Measurements from ENCODE around the gene COX19.
A peak's percentile ranks its signal among the peaks of the same experiment; 100 is the strongest.

COX19 gene

DNA sequence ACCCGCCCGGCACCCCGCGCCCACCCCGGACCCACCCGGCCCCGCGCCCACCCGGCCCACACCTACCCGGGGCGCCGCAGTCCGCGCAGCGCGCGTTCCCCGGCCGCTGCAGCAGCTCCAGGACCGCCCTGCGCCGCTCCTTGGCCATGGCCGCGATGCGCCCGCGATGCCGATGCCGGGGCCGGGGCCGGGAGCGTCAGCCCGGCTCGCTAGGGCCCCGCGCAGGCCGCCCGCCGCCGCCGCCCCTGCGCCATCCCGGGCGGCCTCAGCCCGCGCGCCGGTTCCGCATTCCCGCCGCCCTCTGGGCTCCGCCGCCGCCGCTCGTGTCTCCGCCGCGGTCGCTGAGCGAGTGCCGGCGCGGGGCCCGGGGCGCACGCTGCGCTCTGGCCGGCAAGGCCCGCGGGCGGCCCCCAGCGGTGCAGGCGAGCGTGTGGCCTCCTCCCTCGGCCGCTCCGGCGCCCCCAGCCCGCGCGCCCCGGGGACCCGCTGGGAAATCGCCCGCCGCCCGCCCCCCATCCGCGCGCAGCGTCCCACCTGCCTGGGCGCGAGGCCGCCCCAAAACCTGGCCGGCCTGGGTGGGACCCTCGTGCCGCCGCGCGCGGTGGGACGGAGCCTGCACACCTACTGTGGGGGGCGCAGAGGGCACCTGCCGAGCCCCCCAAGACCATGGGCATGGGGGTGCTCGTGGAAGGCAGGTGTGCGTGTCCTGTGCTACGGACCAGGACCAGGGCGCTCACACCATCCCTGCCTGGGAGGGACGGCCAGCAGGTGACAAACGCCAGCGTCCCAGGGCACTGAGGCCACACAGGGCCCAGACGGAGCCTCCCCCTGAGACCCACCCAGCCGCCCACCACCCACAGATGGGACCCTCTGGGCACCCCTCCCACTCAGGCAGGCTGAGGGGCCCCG, 20.8 kb downstream of the COX19 start, which contains the start of gene ADAP1:
Gene ADAP1 (minus strand): TSS at position 351 of the 909 bp plus-strand sequence. CDS start 203 bp downstream, at position 148.
- Histone ChIP-seq H3K36me3 (ENCODE audit: insufficient read depth, low read length) (no peaks in the 10 kb centered on the region), H3K27me3 (ENCODE audit: insufficient read depth, low read length) (peaks cover 24% of the 10 kb centered on the region), H2AFZ (ENCODE audit: low read depth, low read length) (no peak within 1 kb of the TSS), H3K4me1 (ENCODE audit: insufficient read depth, low read length) (peaks cover 8% of the 10 kb centered on the region), H3K4me3 (ENCODE audit: low read length) (peak within 1 kb of the TSS; percentile 50), H3K9me3 (ENCODE audit: low read length) (no peaks in the 10 kb centered on the region)

DNA sequence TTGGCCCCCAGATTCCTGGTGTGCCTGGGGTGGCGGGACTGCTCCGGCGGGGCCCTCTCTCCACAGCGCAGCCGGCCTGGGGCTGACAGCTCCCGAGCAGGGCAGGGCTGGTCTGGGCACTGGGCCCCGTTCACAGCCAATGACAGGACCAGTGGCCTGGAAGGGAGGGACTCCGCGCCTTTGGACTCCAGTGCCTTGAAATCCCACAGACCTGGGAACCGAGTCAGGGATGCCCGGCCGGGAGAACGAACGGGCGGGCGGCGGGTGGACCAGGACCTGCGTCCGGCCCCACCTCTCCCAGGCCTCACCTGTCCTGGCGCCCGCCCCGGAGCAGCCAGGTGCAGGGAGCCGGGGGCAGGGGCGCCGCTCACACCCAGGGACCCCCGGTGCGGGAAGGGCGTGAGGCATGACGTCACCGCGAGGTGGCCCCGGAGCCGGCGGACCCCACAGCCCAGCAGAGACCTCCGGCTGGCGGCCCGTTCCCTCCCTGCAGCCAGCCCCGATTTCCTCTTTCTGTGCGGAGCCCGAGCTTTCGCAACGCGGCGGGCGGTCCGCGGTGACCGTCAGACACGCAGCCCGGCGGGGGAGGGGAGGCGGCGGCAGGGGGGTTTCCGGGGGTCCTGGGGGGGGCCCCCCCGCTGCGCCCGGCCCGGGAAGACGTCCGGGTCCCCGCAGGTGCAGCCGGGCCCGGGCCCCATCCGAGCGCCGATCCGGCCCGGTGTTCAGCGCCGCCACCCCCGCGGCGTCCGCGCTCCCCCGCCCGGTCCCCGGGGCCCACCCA, 21.6 kb downstream of the COX19 start:
- Histone ChIP-seq H3K36me3 (ENCODE audit: insufficient read depth, low read length) (no peaks in the 10 kb centered on the region), H2AFZ (ENCODE audit: low read depth, low read length) (no peak overlapping the region), H3K4me1 (ENCODE audit: insufficient read depth, low read length) (peaks cover 8% of the 10 kb centered on the region), H3K9me3 (ENCODE audit: low read length) (no peaks in the 10 kb centered on the region), H3K4me3 (ENCODE audit: low read length) (peak overlapping the region; percentile 50), H3K27me3 (ENCODE audit: insufficient read depth, low read length) (peaks cover 25% of the 10 kb centered on the region)

DNA sequence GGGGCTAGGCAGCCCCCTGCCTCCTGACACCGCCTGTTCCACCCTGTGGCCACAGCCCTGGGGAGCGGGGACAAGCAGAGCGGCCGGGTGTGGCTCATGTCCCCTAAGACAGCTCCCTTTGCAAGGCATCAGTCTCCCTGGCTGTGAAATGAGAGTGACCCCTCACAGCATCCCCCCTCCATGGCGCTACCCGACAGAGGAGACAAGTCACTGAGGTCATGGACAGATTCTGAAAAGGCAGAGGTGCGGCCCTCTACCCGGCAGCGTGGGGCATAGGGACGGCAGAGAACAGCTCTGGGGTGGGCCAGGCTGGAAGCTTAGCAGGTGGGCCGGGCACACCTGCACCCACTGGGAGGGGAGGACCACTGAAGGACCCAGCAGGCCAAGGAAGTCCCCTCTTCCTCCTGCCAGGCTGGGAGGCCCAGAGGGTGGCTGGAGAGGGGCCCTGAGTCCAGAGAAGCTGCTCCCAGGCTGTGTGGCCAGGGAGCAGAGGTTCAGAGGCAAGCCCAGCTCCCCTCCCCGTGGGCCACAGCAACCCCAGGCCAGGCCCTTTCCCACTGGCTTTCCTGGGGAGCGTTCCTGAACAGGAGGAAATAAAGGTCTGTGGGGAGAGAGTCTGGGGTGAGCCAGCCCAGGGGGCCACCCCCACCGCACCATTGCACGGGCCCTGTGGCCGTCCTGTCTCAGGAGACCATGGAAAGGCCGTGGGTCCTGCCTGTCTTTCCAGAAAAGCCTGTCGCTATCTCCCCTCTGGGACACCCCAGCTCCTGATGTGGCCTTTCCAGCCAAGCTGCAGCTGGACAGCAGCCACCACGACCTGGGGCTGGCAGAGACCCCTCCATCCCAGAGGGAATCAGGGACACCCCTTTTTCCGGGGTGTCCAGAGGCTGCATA, 22.6 kb downstream of the COX19 start:
- H2AFZ ChIP-seq (ENCODE audit: low read depth, low read length), result no peak overlapping the region
- peaks cover 25% of the 10 kb centered on the region for H3K27me3 ChIP-seq (ENCODE audit: insufficient read depth, low read length)
- no peaks in the 10 kb centered on the region for H3K36me3 ChIP-seq (ENCODE audit: insufficient read depth, low read length)
- H3K4me3 ChIP-seq (ENCODE audit: low read length), result peak overlapping the region; percentile 50
- no peaks in the 10 kb centered on the region for H3K9me3 ChIP-seq (ENCODE audit: low read length)
- H3K4me1 ChIP-seq (ENCODE audit: insufficient read depth, low read length), result peaks cover 8% of the 10 kb centered on the region

DNA sequence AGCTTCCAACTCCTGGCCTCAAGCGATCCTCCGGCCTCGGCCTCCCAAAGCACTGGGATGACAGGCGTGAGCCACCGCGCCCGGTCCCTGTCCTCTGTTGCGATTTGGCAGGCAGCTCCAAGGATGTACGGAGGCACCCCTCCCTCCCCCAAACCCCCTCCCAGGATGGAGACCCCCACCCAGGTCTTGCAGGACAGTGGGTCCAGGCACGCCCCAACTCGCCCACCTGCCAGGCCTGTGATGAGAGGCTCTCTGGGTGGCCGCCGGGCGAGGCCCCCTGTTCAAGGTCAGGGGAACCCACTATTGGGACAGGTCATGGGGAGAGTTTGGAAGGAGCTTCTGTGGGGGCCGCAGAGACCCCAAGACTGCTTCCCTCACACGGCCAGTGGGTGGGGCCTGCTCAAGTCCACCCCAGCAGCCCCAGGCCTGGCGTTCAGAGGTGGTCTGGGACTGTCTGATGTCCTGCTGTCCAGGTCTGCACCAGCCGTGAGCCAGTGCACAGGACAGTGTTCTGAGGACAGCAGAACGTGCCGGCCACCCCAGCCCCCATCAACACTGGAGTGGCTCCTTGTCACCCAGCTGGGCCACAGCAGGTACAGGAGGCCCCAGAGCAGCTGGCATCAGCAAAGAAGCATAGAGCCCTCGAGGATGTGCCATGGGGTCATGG, 23.3 kb downstream of the COX19 start:
- Histone ChIP-seq H3K36me3 (ENCODE audit: insufficient read depth, low read length) (no peaks in the 10 kb centered on the region), H2AFZ (ENCODE audit: low read depth, low read length) (no peak overlapping the region), H3K4me1 (ENCODE audit: insufficient read depth, low read length) (peaks cover 8% of the 10 kb centered on the region), H3K9me3 (ENCODE audit: low read length) (no peaks in the 10 kb centered on the region), H3K27me3 (ENCODE audit: insufficient read depth, low read length) (peaks cover 25% of the 10 kb centered on the region), H3K4me3 (ENCODE audit: low read length) (no peak overlapping the region)

DNA sequence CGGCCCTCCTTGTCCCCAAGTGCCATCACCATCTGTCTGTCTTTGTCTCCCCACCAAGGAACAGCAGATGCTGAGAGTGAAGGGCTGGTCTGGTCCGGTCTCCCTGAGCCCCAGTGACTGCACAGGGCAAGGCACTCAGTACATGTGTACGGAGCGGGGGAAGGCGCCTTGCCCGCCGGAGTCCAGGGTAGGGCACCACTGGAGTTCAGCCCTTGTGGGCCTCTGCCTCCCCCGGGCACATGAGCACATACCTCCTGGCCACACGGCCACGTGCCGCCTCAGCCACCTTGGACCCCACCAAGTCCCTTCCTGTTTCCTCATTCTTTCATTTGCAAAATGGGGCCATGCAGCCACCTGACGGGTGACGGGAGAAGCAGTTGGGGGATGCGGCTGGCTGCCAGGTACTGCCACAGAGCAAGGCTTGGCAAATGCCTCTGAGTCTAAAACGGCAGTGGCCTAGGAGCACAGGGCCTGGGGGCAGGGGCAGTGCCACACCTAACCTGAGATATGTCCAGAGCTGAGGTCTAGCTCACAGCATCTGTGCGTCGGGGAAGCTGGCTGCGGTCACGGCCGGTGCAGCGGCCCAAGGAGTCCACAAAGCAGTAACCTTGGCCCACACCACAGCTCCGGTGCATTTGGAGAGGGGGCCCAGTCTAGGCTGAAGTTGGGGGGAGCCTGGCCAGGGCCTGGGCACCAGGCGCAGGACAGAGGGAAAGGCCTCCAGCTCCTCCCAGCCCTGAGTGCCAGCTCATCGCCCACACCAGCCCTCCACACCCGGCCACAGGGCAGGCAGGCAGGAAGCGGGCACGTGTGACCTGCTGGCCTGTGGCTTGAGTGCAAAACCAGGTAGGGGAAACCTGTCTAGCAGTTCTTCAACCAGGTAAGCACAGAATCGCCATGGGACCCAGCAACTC, 26.1 kb downstream of the COX19 start:
- H2AFZ ChIP-seq (ENCODE audit: low read depth, low read length), result no peak overlapping the region
- H3K9me3 ChIP-seq (ENCODE audit: low read length), result no peaks in the 10 kb centered on the region
- peaks cover 8% of the 10 kb centered on the region for H3K4me1 ChIP-seq (ENCODE audit: insufficient read depth, low read length)
- H3K36me3 ChIP-seq (ENCODE audit: insufficient read depth, low read length), result no peaks in the 10 kb centered on the region
- no peak overlapping the region for H3K4me3 ChIP-seq (ENCODE audit: low read length)
- H3K27me3 ChIP-seq (ENCODE audit: insufficient read depth, low read length), result peaks cover 24% of the 10 kb centered on the region

DNA sequence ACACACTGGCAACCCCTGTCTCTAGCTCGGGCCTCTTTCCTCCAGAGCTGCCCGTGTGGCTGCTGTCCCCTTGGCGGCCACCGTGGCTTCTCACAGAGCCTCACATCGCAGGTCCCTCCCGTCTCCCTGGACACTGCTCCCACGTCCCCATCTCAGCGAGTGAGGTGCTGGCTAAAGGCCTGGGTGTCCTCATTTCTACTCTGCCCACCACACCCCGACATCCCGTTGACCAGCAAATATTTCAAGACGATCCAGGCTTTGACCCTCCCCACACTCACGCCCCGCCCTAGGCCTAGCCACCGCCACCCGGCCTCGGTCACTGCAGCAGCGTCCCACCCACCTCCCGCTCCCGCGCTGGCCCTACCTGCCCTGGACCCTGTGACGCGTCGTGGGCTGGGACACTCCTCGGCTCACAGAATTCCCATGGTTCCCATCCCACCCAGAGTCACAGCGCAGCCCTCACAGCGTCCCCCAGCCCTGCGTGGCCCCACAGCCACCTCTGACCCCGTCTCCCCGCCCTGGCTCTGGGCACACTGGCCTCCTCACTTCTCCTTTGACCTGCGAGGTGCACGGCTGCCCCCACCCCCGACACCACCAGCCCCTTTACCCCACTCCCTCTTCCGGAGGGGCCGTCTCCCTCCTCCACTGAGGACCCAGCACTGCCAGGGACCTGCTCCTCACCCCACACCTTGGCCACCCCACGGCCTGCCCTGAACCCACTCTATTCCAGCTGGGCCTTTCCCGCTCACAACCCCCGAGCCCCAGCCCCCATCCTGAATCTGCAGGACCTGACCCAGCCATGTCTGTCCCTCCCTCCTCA, 27.7 kb downstream of the COX19 start:
- Histone ChIP-seq H3K27me3 (ENCODE audit: insufficient read depth, low read length) (peaks cover 13% of the 10 kb centered on the region), H3K4me1 (ENCODE audit: insufficient read depth, low read length) (no peaks in the 10 kb centered on the region), H2AFZ (ENCODE audit: low read depth, low read length) (no peak overlapping the region)

DNA sequence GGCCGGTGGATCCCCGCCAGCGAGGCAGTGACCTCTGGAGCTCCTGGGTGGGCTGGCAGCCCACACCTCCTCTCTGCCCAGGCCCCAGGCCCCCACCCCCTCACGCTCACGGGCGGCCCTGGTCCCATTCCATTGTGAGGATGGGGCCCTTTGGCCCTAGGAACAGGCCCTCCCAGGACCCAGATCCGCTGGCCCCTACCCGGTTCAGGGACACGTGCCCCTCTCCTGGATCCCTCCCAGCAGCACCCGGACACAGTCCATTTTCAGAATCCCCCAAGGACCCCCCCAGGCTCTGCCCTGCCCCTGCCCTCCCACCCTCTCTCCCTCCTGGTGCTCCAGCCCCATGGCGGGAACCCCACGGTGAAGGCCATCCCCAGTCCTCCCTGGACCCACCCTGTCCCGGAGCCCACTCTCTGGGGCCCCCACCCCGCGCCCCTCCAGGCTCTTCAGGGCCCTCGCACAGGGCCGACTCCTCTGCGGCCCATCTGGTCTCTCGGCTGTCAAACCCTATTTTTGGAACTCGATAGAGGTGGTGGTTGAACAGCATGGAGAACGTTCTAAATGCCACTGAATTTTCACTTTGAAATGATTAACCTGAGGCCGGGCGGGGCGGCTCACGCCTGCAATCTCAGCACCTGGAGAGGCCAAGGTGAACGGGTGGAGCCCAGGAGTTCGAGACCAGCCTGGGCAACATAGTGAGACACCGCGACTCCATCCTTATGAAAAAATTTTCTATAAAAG, 28.9 kb downstream of the COX19 start:
- Histone ChIP-seq H3K4me3 (ENCODE audit: low read length) (no peak overlapping the region), H3K36me3 (ENCODE audit: insufficient read depth, low read length) (no peaks in the 10 kb centered on the region), H2AFZ (ENCODE audit: low read depth, low read length) (no peak overlapping the region), H3K4me1 (ENCODE audit: insufficient read depth, low read length) (no peaks in the 10 kb centered on the region), H3K9me3 (ENCODE audit: low read length) (no peaks in the 10 kb centered on the region), H3K27me3 (ENCODE audit: insufficient read depth, low read length) (peaks cover 13% of the 10 kb centered on the region)

More for the DNA sequence above, 27.7 kb downstream of the COX19 start:
- no peaks in the 10 kb centered on the region for H3K9me3 ChIP-seq (ENCODE audit: low read length)
- no peaks in the 10 kb centered on the region for H3K36me3 ChIP-seq (ENCODE audit: insufficient read depth, low read length)
- H3K4me3 ChIP-seq (ENCODE audit: low read length), result no peak overlapping the region

DNA sequence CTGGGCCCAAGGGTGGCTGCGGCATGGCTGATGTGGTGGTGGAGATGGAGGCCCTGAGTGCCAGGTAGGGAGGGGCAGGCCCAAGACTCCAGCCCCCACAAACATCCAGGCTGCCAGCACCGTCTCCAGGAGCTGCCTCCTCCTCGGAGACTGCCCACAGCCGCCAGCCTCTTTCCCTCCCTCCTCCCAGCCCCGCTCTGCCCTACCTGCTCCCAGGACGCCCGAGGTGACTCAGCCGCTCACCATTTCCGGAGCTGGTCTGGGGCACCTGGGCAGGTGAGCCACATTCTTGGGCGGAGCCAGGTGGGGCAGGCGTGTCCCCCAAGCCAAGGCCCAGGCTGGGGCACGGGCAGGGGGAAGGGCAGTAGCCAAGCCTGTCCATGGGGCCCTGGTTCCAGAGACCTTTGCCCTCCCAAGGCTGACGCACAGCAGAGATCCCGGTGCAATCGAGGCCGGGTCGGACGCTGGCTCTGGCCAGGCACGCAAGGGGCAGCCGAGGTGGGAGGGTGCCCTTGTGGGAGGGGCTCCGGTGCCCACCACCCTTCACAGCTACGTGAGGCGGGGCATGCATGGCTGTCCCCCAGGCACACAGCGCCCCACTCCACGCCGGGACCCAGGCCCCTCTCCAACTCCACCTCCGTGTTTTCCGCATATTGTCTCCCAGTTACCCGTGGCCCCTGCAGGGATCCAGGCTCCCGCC, 29.6 kb downstream of the COX19 start:
- Histone ChIP-seq H3K36me3 (ENCODE audit: insufficient read depth, low read length) (no peaks in the 10 kb centered on the region), H3K27me3 (ENCODE audit: insufficient read depth, low read length) (peaks cover 17% of the 10 kb centered on the region), H2AFZ (ENCODE audit: low read depth, low read length) (no peak overlapping the region), H3K9me3 (ENCODE audit: low read length) (peaks cover 1% of the 10 kb centered on the region), H3K4me3 (ENCODE audit: low read length) (no peak overlapping the region), H3K4me1 (ENCODE audit: insufficient read depth, low read length) (no peaks in the 10 kb centered on the region)

DNA sequence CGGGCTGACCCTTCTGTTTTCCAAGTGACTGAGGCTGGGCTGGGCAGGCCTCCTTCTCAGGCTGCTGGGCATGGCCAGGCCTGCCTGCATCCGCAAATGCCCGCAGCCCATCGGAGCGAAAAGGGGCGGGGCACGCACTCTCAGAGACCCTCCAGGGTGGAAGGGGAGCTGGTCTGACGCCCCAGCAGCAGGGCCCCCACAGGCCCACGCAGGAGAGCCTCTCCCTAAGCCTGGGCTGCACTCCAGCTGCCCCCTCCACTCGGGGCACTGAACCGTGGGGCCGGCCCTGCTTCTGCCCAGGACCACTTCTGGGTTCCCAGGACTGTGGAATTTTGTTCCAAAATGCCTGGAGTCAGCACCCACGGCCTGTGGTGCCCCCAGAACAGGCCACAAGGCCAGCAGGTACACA, 30.2 kb downstream of the COX19 start:
- H2AFZ ChIP-seq (ENCODE audit: low read depth, low read length), result no peak overlapping the region
- H3K36me3 ChIP-seq (ENCODE audit: insufficient read depth, low read length), result no peaks in the 10 kb centered on the region
- no peak overlapping the region for H3K4me3 ChIP-seq (ENCODE audit: low read length)
- H3K4me1 ChIP-seq (ENCODE audit: insufficient read depth, low read length), result no peaks in the 10 kb centered on the region
- H3K9me3 ChIP-seq (ENCODE audit: low read length), result peaks cover 3% of the 10 kb centered on the region
- H3K27me3 ChIP-seq (ENCODE audit: insufficient read depth, low read length), result peaks cover 19% of the 10 kb centered on the region

DNA sequence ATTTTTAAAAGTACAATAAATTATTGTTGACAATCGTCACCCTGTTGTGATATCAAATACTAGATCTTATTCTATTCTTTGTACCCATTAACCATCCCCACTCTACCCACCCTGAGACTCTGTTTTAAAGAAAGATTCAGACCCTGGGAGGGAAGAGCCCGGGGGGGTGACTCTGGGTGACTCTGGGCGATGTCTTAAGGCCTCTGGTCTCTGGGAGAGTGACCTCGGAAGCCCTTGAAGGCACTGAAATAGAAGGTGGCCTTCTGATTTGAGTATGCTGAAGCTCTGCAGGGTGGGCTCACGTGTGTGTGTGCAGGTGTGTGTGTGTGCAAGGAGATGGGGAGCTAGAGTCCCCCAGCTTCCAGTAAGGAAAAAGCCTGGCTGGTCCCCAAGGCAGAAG, 30.6 kb downstream of the COX19 start:
- no peak overlapping the region for H3K4me3 ChIP-seq (ENCODE audit: low read length)
- peaks cover 7% of the 10 kb centered on the region for H3K9me3 ChIP-seq (ENCODE audit: low read length)
- no peaks in the 10 kb centered on the region for H3K36me3 ChIP-seq (ENCODE audit: insufficient read depth, low read length)
- H3K27me3 ChIP-seq (ENCODE audit: insufficient read depth, low read length), result peaks cover 17% of the 10 kb centered on the region
- no peak overlapping the region for H2AFZ ChIP-seq (ENCODE audit: low read depth, low read length)
- H3K4me1 ChIP-seq (ENCODE audit: insufficient read depth, low read length), result no peaks in the 10 kb centered on the region
